ENCODE results near the gene MPP2.

DNA sequence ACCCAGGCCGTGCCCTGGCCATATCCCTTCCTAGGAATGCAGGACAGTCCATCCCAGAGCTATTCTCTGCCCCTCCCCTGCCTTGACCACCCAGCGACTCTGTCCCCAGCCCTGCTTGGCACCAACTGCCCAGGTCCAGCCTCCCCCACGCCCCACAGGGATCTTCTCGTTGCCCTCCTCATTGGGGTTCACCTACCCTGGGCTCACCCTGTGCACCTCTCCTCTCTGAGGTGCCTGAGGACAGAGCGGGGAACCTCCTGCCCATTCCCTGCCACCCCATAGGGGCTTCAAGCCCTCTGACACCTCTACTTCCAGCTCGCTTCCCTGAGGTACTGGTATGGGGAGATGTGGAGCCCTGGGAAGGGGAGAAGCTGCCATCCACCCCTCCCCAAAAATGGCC is 6.2 kb upstream of the MPP2 start:
- TF ChIP-seq, protein P1, sequence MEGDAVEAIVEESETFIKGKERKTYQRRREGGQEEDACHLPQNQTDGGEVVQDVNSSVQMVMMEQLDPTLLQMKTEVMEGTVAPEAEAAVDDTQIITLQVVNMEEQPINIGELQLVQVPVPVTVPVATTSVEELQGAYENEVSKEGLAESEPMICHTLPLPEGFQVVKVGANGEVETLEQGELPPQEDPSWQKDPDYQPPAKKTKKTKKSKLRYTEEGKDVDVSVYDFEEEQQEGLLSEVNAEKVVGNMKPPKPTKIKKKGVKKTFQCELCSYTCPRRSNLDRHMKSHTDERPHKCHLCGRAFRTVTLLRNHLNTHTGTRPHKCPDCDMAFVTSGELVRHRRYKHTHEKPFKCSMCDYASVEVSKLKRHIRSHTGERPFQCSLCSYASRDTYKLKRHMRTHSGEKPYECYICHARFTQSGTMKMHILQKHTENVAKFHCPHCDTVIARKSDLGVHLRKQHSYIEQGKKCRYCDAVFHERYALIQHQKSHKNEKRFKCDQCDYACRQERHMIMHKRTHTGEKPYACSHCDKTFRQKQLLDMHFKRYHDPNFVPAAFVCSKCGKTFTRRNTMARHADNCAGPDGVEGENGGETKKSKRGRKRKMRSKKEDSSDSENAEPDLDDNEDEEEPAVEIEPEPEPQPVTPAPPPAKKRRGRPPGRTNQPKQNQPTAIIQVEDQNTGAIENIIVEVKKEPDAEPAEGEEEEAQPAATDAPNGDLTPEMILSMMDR (IDR thresholded peaks at IDR 0.05; ENCODE audit: insufficient read depth, low read length, poor library complexity, severe bottlenecking), result no peak
- no peak for TF ChIP-seq EZH2phosphoT487 (conservative IDR thresholded peaks at IDR 0.05; ENCODE audit: low read length)
